Left lung (tissue), 10 donors: ENCODE data around the gene MUSK. TPM values are rescaled to one million over a fixed set of nuclear protein-coding genes. Genes with fewer than 3 reads are reported as not detected.
"Not testable (repeated sequence)": the region's sequence is repeated elsewhere in the genome, so short reads cannot be mapped to it uniquely, and the experiment has no call there.

ENCODE experiments used
- ATAC-seq: fragments of 200-7000 bp; cut with Tn5 transposase; one replicate; pipeline ENCODE4 v1.9.1; 2020; ENCODE audit warnings: moderate library complexity
- DNase-seq, 4 donors: peaks; one replicate each; pipeline ENCODE4 v3.0.0-alpha.2; 2013 to 2020
- H3K27ac ChIP-seq, 2 donors: fragments of 200-600 bp; sonication (generic) in 1 of 2; one replicate each; pipeline versions ENCODE4 v1.5.0 to v1.8.0; 2020 to 2021
- H3K27me3 ChIP-seq, 2 donors: fragments of 200-600 bp; sonication (generic) in 1 of 2; one replicate each; pipeline versions ENCODE4 v1.5.0 to v1.8.0; 2020 to 2021
- H3K36me3 ChIP-seq, 2 donors: fragments of 200-600 bp; sonication (generic) in 1 of 2; one replicate each; pipeline versions ENCODE4 v1.5.0 to v1.8.0; 2020 to 2021
- H3K4me1 ChIP-seq, 2 donors: fragments of 200-600 bp; one replicate each; pipeline ENCODE4 v1.8.0; 2021
- H3K4me3 ChIP-seq, 2 donors: fragments of 200-600 bp; sonication (generic) in 1 of 2; one replicate each; pipeline versions ENCODE4 v1.5.0 to v1.8.0; 2020 to 2021; ENCODE audit warnings: mild to moderate bottlenecking in 1 of 2
- H3K9me3 ChIP-seq, 2 donors: fragments of 200-600 bp; sonication (generic) in 1 of 2; one replicate each; pipeline versions ENCODE4 v1.5.0 to v1.8.0; 2020 to 2021
- CTCF ChIP-seq, 2 donors: fragments of 200-600 bp; sonication (generic) in 1 of 2; IDR thresholded peaks; one replicate each; pipeline versions ENCODE4 v1.5.0 to v1.8.0; 2021; ENCODE audit warnings: antibody characterized with exemption in 2 of 2
- intact Hi-C, 2 donors: fragments of 100-400 bp; cut with DNase I; formaldehyde crosslinking; loops; one replicate each; pipeline versions ENCODE4 v1.11.2 to v1.14.2; 2022
- polyA plus RNA-seq, 6 donors: library from polyadenylated mRNA; unstranded; fragments of 120-200 nt; gene quantifications; one replicate each; pipeline ENCODE4 v1.2.1, GENCODE V29; 2013; ENCODE audit not compliant: insufficient read length in 6 of 6
- total RNA-seq, 2 donors: library from RNA; stranded (reverse); fragmentation: NEBNext Ultra II Directional; extraction: Animal tissue kit (Norgen Biotek cat#: 25700); gene quantifications; one replicate each; pipeline ENCODE4 v1.2.1, GENCODE V29; 2021
- donor health status: DM: no; HTN: yes; CAD: no.
- donor health status: DM: no; HTN: no; CAD: no.

The MUSK gene
- total and polyA plus RNA-seq, 8 donors, result 0.33 to 1.1 (median 0.73) TPM

GRCh38 chr9:110825950-110826349 lies 157.4 kb downstream of the MUSK start:
- Histone ChIP-seq H3K27ac (no peak overlapping the region), H3K4me3 (no peak overlapping the region), H3K9me3 (no peaks in the 10 kb centered on the region), H3K36me3 (no peaks in the 10 kb centered on the region), H3K4me1 (no peaks in the 10 kb centered on the region), H3K27me3 (no peaks in the 10 kb centered on the region)
- no peak for DNase-seq
- intact Hi-C loops, result no loop called here
- peak; percentile 17 for ATAC-seq
- TF ChIP-seq CTCF (IDR thresholded peaks at IDR 0.05), result no peak

GRCh38 chr9:110826400-110826799 lies 157.8 kb downstream of the MUSK start:
- DNase-seq, ATAC-seq, H3K36me3 ChIP-seq, H3K27me3 ChIP-seq, intact Hi-C loops, H3K4me3 ChIP-seq, H3K9me3 ChIP-seq, H3K4me1 ChIP-seq, H3K27ac ChIP-seq: not testable (repeated sequence)

- Histone ChIP-seq H3K27ac (no peak overlapping the region), H3K4me3 (no peak overlapping the region), H3K9me3 (no peaks in the 10 kb centered on the region), H3K27me3 (no peaks in the 10 kb centered on the region), H3K36me3 (no peaks in the 10 kb centered on the region), H3K4me1 (no peaks in the 10 kb centered on the region)
- no peak for TF ChIP-seq CTCF (IDR thresholded peaks at IDR 0.05)
- peak; percentile 59 for ATAC-seq
- intact Hi-C loops, result no loop called here
- peak in 2 of 4 donors; percentile 68 to 80 for DNase-seq
Measured at GRCh38 chr9:110828264-110828663, 159.7 kb downstream of the MUSK start.

GRCh38 chr9:110830495-110830894 lies 161.9 kb downstream of the MUSK start:
- TF ChIP-seq CTCF (IDR thresholded peaks at IDR 0.05), result no peak
- ATAC-seq, result no peak

GRCh38 chr9:110832926-110833325 lies 164.3 kb downstream of the MUSK start:
- intact Hi-C loops, result no loop called here
- Histone ChIP-seq H3K27me3 (no peaks in the 10 kb centered on the region), H3K9me3 (no peaks in the 10 kb centered on the region), H3K4me1 (no peaks in the 10 kb centered on the region), H3K36me3 (no peaks in the 10 kb centered on the region), H3K27ac (no peak overlapping the region), H3K4me3 (no peak overlapping the region)
- DNase-seq (no peak), ATAC-seq (no peak)
- TF ChIP-seq CTCF (IDR thresholded peaks at IDR 0.05), result no peak

More at GRCh38 chr9:110830495-110830894, 161.9 kb downstream of the MUSK start:
- intact Hi-C loops, result no loop called here
- no peaks in the 10 kb centered on the region for H3K9me3 ChIP-seq
- no peaks in the 10 kb centered on the region for H3K4me1 ChIP-seq
- H3K27me3 ChIP-seq, result no peaks in the 10 kb centered on the region
- H3K27ac ChIP-seq, result no peak overlapping the region
- peak in 1 of 4 donors; percentile 72 for DNase-seq
- no peaks in the 10 kb centered on the region for H3K36me3 ChIP-seq
- no peak overlapping the region for H3K4me3 ChIP-seq

GRCh38 chr9:110835404-110835803 lies 166.8 kb downstream of the MUSK start:
- no peak for ATAC-seq
- TF ChIP-seq CTCF (IDR thresholded peaks at IDR 0.05), result no peak
- no peak overlapping the region for H3K27ac ChIP-seq
- H3K36me3 ChIP-seq, result no peaks in the 10 kb centered on the region
- H3K4me3 ChIP-seq, result no peak overlapping the region
- no peaks in the 10 kb centered on the region for H3K9me3 ChIP-seq
- H3K4me1 ChIP-seq, result no peaks in the 10 kb centered on the region
- intact Hi-C loops, result no loop called here
- no peak for DNase-seq
- H3K27me3 ChIP-seq, result no peaks in the 10 kb centered on the region
